ENCODE measurements around the gene TBC1D12.

The TBC1D12 gene

GRCh38 chr10:94358480-94358879 is 43.9 kb upstream of the TBC1D12 start:
- Histone ChIP-seq H3K79me2 (ENCODE audit: low read length) (peaks cover 48% of the 10 kb centered on the region), H3K36me3 (replicated peaks; ENCODE audit: low read depth, low read length) (peaks cover 35% of the 10 kb centered on the region), H2AFZ (ENCODE audit: low read depth, low read length) (no peak overlapping the region), H3K4me3 (ENCODE audit: low read length) (no peak overlapping the region), H3K9ac (ENCODE audit: low read length) (no peak overlapping the region), H4K20me1 (ENCODE audit: insufficient read depth, low read length) (no peaks in the 10 kb centered on the region), H3K27ac (ENCODE audit: low read length) (no peak overlapping the region), H3K4me1 (ENCODE audit: low read length) (peaks cover 15% of the 10 kb centered on the region), H3K9me3 (ENCODE audit: insufficient read depth, low read length) (no peaks in the 10 kb centered on the region), H3K4me2 (ENCODE audit: low read length) (no peak overlapping the region), H3K27me3 (ENCODE audit: low read depth, low read length) (no peaks in the 10 kb centered on the region)
- no peak for TF ChIP-seq EZH2phosphoT487 (IDR thresholded peaks at IDR 0.05; ENCODE audit: low read depth)
- no peak for TF ChIP-seq CTCF (IDR thresholded peaks at IDR 0.05; ENCODE audit: low read depth, low read length)

GRCh38 chr10:94361171-94361794 is 41.1 kb upstream of the TBC1D12 start:
- Histone ChIP-seq H2AFZ (ENCODE audit: low read depth, low read length) (no peak overlapping the region), H4K20me1 (ENCODE audit: insufficient read depth, low read length) (no peaks in the 10 kb centered on the region), H3K4me3 (ENCODE audit: low read length) (peak overlapping the region; percentile 93), H3K79me2 (ENCODE audit: low read length) (peaks cover 48% of the 10 kb centered on the region), H3K27me3 (ENCODE audit: low read depth, low read length) (no peaks in the 10 kb centered on the region), H3K27ac (ENCODE audit: low read length) (no peak overlapping the region), H3K36me3 (replicated peaks; ENCODE audit: low read depth, low read length) (peaks cover 28% of the 10 kb centered on the region), H3K9ac (ENCODE audit: low read length) (peak overlapping the region; percentile 98), H3K9me3 (ENCODE audit: insufficient read depth, low read length) (no peaks in the 10 kb centered on the region), H3K4me1 (ENCODE audit: low read length) (peaks cover 15% of the 10 kb centered on the region), H3K4me2 (ENCODE audit: low read length) (peak overlapping the region; percentile 84)
- TF ChIP-seq EZH2phosphoT487 (IDR thresholded peaks at IDR 0.05; ENCODE audit: low read depth), result no peak

GRCh38 chr10:94362360-94363250 is 39.7 kb upstream of the TBC1D12 start, which contains the start of gene NOC3L:
TSS of gene NOC3L (minus strand) at chr10:94362939. CDS start at chr10:94362838, 101 bp downstream.
- no peaks in the 10 kb centered on the region for H3K9me3 ChIP-seq (ENCODE audit: insufficient read depth, low read length)
- H3K4me2 ChIP-seq (ENCODE audit: low read length), result peak within 1 kb of the TSS; percentile 90
- peaks cover 48% of the 10 kb centered on the region for H3K79me2 ChIP-seq (ENCODE audit: low read length)
- H3K4me3 ChIP-seq (ENCODE audit: low read length), result peak within 1 kb of the TSS; percentile 93
- H3K9ac ChIP-seq (ENCODE audit: low read length), result peak within 1 kb of the TSS; percentile 98
- peaks cover 15% of the 10 kb centered on the region for H3K4me1 ChIP-seq (ENCODE audit: low read length)
- H3K27me3 ChIP-seq (ENCODE audit: low read depth, low read length), result no peaks in the 10 kb centered on the region
- peak within 1 kb of the TSS; percentile 98; the same call in 1 of the 2 replicates for H2AFZ ChIP-seq (ENCODE audit: low read depth, low read length)
- H3K27ac ChIP-seq (ENCODE audit: low read length), result peak within 1 kb of the TSS; percentile 58
- H4K20me1 ChIP-seq (ENCODE audit: insufficient read depth, low read length), result no peaks in the 10 kb centered on the region
- TF ChIP-seq CTCF (IDR thresholded peaks at IDR 0.05; ENCODE audit: low read depth, low read length), result peak; percentile 71
- TF ChIP-seq EZH2phosphoT487 (IDR thresholded peaks at IDR 0.05; ENCODE audit: low read depth), result no peak
- peaks cover 18% of the 10 kb centered on the region for H3K36me3 ChIP-seq (replicated peaks; ENCODE audit: low read depth, low read length)

GRCh38 chr10:94363251-94363565 is 39.1 kb upstream of the TBC1D12 start:
- peaks cover 15% of the 10 kb centered on the region for H3K4me1 ChIP-seq (ENCODE audit: low read length)
- peak overlapping the region; percentile 98 for H3K9ac ChIP-seq (ENCODE audit: low read length)
- peak overlapping the region; percentile 90 for H3K4me2 ChIP-seq (ENCODE audit: low read length)
- H3K4me3 ChIP-seq (ENCODE audit: low read length), result peak overlapping the region; percentile 93
- H2AFZ ChIP-seq (ENCODE audit: low read depth, low read length), result peak overlapping the region; percentile 98; the same call in 1 of the 2 replicates
- TF ChIP-seq EZH2phosphoT487 (IDR thresholded peaks at IDR 0.05; ENCODE audit: low read depth), result no peak
- TF ChIP-seq CTCF (IDR thresholded peaks at IDR 0.05; ENCODE audit: low read depth, low read length), result no peak
- H4K20me1 ChIP-seq (ENCODE audit: insufficient read depth, low read length), result no peaks in the 10 kb centered on the region
- peaks cover 12% of the 10 kb centered on the region for H3K36me3 ChIP-seq (replicated peaks; ENCODE audit: low read depth, low read length)
- no peaks in the 10 kb centered on the region for H3K27me3 ChIP-seq (ENCODE audit: low read depth, low read length)
- H3K27ac ChIP-seq (ENCODE audit: low read length), result peak overlapping the region; percentile 18; the same call in 1 of the 2 replicates
- no peaks in the 10 kb centered on the region for H3K9me3 ChIP-seq (ENCODE audit: insufficient read depth, low read length)
- peaks cover 46% of the 10 kb centered on the region for H3K79me2 ChIP-seq (ENCODE audit: low read length)
